ENCODE results near the gene TFCP2L1.

The TFCP2L1 gene

GRCh38 chr2:121220995-121221394 is 64.0 kb downstream of the TFCP2L1 start:
- no peak for DNase-seq (ENCODE audit: low read depth)
- no peak overlapping the region for H3K4me3 ChIP-seq (ENCODE audit: low read depth, low read length)
- TF ChIP-seq CTCF (IDR thresholded peaks at IDR 0.05; ENCODE audit: low read depth, low read length, missing control alignments), result no peak

DNA sequence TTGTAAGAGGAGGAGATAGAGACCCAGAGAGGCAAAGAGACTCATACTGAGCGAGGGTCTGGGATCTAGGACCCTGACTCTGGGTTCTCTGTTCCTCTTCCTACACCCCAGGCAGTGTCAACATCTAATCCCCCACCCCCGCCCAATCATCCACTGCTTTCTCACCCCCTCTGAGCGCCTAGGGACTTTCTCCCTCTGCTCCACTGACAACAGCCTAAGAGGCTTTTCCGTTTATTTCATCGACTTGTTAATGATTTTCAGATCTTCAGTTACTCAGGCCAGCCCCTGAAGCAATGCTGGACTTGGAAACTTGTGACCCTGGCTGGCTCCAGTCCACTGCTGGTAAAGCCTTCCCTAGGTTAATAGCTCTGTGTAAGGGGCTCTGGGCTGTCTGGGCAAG is 65.1 kb downstream of the TFCP2L1 start:
- no peak for TF ChIP-seq CTCF (IDR thresholded peaks at IDR 0.05; ENCODE audit: low read depth, low read length, missing control alignments)
- no peak for DNase-seq (ENCODE audit: low read depth)
- no peak overlapping the region for H3K4me3 ChIP-seq (ENCODE audit: low read depth, low read length)

- DNase-seq (ENCODE audit: low read depth), result no peak
- no peak overlapping the region for H3K4me3 ChIP-seq (ENCODE audit: low read depth, low read length)
- TF ChIP-seq CTCF (IDR thresholded peaks at IDR 0.05; ENCODE audit: low read depth, low read length, missing control alignments), result no peak
These were observed 66.5 kb downstream of the TFCP2L1 start for GRCh38 chr2:121218386-121218938.

DNA sequence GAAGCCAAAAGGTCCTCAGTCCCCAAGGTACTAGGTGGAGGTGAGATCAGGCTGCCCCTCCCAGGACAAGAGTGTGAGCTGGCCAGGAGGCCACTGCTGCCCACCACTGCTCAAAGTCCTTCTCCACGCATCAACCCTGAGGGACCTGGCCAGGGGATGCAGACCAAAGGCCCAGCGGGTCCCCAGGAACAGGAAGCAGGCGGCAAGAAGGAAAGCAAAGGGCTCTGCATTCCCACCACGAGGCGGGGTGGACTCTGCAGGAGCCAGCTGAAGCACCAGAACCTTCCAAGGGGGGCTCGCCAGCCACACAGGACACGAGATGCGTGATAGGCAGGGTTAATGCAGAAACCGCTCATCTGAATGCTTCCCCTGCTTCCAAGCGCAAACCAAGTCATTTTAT is 67.4 kb downstream of the TFCP2L1 start:
- no peak overlapping the region for H3K4me3 ChIP-seq (ENCODE audit: low read depth, low read length)
- TF ChIP-seq CTCF (IDR thresholded peaks at IDR 0.05; ENCODE audit: low read depth, low read length, missing control alignments), result no peak
- DNase-seq (ENCODE audit: low read depth), result no peak

DNA sequence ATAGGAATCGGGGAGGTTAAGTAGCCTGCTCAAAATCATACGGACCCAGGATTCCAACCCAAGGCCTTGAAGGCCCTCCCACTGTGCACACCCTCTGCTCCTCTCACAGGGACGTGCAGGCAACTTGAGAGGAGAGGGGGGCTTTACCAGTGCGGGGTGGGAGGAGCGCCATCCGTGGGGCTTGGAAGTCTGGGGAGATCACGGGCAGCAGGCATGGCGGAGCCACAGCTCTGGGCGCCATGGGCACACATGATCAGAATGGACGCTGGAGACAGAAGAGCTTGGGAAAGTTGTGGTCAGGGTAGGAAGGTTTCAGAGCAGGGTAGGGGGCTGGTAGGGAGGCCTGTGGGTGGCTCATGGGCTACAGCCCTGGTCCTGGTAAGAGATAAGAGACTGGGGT is 70.7 kb downstream of the TFCP2L1 start:
- DNase-seq (ENCODE audit: low read depth), result no peak
- TF ChIP-seq CTCF (IDR thresholded peaks at IDR 0.05; ENCODE audit: low read depth, low read length, missing control alignments), result no peak
- no peak overlapping the region for H3K4me3 ChIP-seq (ENCODE audit: low read depth, low read length)

GRCh38 chr2:121213386-121213785 is 71.6 kb downstream of the TFCP2L1 start:
- no peak for TF ChIP-seq CTCF (IDR thresholded peaks at IDR 0.05; ENCODE audit: low read depth, low read length, missing control alignments)
- H3K4me3 ChIP-seq (ENCODE audit: low read depth, low read length), result no peak overlapping the region
- no peak for DNase-seq (ENCODE audit: low read depth)

- H3K4me3 ChIP-seq (ENCODE audit: low read depth, low read length), result no peak overlapping the region
- no peak for TF ChIP-seq CTCF (IDR thresholded peaks at IDR 0.05; ENCODE audit: low read depth, low read length, missing control alignments)
- no peak for DNase-seq (ENCODE audit: low read depth)
These were observed 72.2 kb downstream of the TFCP2L1 start for GRCh38 chr2:121212661-121213325.
